HTR-8/SVneo (cell line): ENCODE measurements around the gene MAML2.

ENCODE experiments used
- DNase-seq: peaks from one replicate; pipeline ENCODE4 v3.0.0; 2011; ENCODE audit warnings: low spot score, mixed read lengths; ENCODE audit not compliant: insufficient read length
- FAIRE-seq: peaks from 2 replicates; lab custom pipeline; 2011; peaks lifted over from hg19 to GRCh38; lab: Jason Lieb, UNC

The MAML2 gene

DNA sequence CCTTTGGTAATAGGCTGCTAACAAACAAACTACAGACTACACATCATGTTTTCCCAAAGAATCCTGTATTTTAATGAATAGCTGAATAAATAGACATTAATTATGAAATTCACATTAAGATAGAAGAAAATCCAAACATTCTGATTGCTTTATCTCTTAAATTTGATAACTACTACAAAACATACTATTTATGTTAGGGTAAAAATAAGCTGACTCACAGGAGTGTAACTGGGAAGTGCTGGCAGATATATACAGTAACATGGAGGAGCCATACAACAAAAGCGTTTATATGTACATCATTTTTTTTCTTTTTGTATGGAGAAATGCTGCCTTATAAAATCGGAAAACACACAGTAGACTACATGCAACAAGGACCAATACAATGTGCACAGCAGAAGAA is 366.4 kb downstream of the MAML2 start:
- DNase-seq, result no peak
- no peak for FAIRE-seq

DNA sequence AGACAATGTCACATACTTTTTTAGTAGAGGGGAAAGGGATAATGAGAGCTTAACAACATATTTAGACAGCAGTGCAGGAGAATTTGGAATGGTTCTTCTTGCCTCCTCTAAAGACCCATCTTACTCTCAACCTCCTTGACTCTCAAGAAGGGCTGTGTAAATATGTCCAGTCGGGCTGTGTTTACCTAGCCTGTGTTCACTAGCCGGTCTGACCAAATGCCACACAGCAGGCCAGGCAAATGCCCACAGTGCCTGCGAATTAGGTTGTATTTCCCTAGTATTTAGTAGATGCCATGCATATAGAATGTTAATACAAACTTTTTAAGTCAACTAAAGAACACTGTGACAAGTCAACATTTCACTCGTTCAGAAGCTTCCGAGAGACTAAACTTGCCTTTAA is 367.7 kb downstream of the MAML2 start:
- DNase-seq (no peak), FAIRE-seq (no peak)

DNA sequence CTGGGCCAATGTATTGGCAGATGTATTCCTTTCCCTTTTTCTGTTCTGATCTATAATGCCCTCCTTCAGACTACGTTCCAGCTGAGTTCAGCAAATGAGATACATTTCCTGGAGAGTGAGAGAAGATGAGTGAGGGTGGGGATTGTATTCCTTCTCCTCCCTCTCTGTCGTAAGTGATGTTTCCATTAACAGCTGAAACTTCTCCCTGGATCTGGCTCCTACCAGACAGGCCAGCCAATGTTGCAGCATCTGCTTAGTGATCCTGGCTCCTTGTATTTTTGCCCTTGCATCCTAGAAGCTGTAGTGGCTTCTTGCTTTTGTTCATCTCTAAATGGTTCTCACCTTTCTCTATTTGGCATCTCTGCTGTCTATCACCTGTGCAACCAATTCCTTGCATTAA is 370.9 kb downstream of the MAML2 start:
- no peak for DNase-seq
- FAIRE-seq, result no peak

DNA sequence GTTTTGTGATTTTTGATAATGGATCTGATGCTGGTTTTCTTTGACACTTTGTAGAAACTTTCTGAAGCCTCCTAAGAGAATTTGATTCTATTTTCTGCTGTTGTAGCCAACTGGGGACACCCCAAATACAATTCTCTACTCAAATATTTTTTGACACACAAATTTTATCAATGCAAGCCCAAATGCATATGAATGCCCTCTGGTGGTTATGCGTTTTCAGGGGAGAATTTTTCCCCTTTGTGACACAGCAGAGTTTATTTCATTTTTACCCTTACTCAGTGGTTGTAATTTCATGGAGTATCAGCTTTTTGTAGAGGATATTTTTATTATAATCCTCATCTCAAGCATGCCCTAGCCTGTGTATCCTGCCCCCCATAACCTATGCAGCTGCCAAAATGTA is 374.4 kb downstream of the MAML2 start:
- DNase-seq (no peak), FAIRE-seq (no peak)

DNA sequence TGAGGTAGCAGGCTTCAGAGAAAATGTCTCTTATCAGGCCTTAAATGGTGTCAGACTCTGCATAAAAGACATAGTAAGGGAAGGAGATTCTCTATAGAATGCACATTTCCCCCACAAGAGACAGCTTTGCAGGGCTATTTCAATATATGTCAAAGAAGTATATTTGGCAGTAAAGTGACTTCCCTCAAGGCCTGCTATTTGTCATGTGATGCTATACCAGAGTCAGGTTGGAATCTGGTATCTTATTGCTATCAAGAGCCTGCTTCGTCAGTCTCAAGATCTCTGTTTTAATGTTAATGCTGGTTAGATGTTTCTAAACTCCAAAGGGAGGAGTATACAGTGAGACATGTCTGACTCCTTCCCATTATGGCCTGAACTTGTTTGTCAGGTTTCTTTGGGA is 378.7 kb downstream of the MAML2 start:
- FAIRE-seq, result no peak
- DNase-seq, result no peak

DNA sequence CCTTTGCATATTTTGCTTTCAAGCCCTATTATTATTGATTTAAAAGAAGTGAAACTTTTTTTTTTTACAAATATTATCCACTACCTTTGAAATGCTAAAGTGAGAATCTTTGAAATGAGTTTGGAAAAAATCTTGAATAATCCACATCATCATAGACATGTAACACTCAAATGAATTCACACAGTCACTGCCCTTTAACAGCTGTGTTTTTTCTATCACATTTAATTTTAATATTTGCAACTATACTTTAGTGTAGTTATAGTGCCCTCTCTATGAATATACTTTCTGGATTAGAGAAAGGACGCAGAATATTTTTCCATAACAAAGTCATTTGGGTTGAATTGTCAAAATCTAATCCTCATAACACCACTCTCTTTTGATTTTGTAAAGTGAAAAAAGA is 381.2 kb downstream of the MAML2 start:
- no peak for FAIRE-seq

DNA sequence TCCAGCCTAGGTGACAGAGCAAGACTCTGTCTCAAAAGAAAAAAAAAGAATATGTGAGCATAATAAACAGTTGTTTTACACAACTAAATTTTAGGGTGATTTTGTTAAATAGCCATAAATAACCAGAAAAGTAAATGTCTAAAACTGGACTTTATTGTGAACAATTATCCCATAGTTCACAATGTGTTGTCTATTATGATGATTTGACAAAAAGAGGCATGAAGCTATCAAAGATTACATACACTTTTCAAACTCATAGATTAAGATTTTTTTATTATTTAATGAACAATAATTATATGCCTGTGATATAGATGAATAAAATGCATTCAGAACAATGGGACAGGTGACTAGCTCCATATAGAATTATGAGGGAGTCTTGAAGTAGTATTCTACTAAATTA is 392.1 kb downstream of the MAML2 start:
- DNase-seq (no peak), FAIRE-seq (no peak)

More for the DNA sequence above, 381.2 kb downstream of the MAML2 start:
- DNase-seq, result no peak

DNA sequence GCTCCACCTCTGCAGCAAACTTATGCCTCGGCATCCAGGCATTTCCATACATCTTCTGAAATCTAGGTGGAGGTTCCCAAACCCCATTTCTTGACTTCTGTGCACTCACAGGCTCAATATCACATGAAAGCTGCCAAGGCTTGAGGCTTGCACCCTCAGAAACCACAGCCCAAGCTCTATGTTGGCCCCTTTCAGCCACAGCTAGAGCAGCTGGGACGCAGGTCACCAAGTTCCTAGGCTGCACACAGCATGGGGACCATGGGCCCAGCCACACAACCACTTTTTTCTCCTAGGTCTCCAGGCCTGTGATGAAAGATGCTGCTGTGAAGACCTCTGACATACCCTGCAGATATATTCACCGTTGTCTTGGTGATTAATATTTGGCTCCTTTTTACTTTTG is 394.4 kb downstream of the MAML2 start:
- no peak for FAIRE-seq
- DNase-seq, result no peak

DNA sequence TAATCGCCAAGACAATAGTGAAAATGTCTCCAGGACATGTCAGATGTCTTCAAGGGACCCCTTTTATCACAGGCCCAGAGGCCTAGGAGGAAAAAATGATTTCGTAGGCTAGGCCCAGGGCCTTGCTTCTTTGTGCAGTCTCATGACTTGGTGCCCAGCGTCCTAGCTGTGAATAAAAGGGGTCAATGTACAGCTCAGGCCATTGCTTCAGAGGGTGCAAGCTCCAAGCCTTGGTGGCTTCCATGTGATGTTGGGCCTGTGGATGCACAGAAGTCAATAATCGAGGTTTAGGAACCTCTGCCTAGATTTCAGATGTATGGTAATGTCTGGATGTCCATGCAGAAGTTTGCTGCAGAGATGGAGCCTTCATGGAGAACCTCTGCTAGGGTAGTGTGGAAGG is 398.4 kb downstream of the MAML2 start:
- FAIRE-seq, result no peak
- no peak for DNase-seq

DNA sequence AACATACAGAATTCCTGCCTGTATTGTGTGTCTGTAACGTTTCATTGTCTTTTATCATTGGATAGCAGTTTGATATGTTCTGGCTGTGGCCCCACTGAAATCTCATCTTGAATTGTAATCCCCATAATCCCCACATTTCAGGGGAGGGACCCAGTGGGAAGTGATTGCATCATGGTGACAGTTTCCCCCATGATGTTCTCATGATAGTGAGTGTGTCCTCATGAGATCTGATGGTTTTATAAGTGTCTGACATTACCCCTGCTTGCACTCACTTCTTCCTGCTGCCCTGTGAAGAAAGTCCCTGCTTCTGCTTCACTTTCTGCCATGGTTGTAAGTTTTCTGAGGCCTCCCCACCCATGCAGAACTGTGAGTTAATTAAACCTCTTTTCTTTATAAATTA is 399.4 kb downstream of the MAML2 start:
- FAIRE-seq, result peak; percentile 51
- no peak for DNase-seq

DNA sequence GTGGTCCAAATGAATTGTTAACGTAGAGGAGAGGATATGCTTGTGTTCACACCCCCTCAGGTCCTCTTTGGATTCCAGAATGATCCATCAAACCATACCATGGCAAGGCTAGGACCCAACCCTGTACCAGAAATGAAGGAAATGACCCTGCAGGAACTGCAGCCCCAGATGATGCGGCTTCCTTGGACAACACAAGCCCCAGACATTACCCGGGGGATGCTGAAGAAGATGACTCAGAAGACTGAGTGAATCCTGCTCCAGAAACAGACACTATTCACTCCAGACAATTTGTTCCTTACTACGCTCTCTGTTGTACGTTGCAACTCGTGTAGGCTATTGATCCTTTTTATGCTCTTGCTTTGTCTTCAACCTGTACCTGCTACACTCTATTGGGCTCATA is 403.9 kb downstream of the MAML2 start:
- no peak for DNase-seq
- FAIRE-seq, result no peak

DNA sequence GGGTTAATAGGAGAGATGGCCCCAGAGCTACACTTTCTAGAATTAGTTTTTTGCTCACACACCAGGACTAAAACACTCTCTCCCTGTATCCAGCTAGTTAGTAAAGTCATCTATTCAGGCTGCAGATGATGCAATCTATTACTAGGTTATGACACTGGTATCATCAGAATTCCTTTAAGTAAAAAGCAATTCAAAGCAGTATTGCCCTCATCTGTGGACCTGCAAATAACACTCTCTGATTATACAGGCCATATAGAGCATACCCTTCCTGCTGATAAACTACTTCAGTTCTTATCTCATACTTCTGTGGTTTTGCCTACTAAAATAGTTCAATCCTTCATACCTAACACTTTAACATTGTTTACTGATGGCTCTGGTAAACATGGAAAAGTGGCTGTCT is 405.6 kb downstream of the MAML2 start:
- no peak for FAIRE-seq

DNA sequence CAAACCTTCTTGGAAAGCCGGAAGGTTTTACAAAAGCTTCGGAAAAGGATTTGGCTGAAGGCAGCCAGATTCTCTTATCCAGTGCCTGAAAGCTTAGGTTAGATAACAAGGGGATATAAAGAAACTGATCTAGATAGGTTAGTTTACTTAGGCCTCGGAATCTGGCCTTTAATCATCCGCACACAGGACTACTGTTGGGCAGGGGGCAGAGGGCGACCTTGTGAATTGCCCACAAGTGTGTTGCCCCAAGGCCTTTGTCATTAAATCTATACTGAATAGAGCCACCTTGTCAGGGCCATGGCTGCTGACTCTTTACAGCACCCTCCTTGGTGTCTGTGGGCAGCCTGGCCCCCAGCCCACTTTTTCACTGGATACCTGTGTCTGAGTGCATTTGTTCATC is 409.4 kb downstream of the MAML2 start:
- no peak for FAIRE-seq
- DNase-seq, result no peak

More for the DNA sequence above, 405.6 kb downstream of the MAML2 start:
- DNase-seq, result no peak

DNA sequence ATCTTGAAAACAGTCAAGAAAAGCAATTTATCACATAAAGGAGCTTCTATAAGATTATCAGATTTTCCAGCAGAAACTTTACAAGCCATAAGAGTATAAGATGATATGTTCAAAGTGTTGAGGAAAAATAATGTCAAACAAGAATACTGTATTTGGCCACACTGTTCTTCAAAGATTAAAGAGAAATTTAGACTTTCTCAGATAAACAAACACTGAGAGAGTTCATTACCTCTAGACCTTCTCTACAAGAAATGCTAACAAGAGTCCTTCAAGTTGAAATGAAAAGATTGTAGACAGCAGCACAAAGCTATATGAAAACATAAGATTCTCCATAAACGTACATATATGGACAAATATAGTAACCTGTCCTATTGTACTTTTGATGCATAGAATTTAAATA is 411.1 kb downstream of the MAML2 start:
- no peak for DNase-seq
- FAIRE-seq, result no peak

DNA sequence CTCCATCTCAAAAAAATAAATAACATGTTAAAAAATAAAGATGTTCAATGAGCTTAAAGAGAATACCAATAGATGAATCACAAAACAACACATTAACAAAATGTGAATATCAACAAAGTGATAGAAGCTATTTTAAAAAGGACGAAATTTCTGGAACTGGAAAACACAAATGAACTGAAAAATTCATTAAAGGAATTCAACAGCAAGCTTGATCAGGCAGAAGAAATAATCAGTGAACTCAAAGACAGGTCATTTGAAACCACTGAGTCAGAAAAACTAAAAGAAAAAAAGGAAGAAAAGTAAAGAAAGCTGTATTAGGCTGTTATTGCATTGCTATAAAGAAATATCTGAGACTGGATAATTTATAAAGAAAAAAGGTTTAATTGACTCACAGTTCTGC is 412.0 kb downstream of the MAML2 start:
- FAIRE-seq, result no peak
- DNase-seq, result no peak

DNA sequence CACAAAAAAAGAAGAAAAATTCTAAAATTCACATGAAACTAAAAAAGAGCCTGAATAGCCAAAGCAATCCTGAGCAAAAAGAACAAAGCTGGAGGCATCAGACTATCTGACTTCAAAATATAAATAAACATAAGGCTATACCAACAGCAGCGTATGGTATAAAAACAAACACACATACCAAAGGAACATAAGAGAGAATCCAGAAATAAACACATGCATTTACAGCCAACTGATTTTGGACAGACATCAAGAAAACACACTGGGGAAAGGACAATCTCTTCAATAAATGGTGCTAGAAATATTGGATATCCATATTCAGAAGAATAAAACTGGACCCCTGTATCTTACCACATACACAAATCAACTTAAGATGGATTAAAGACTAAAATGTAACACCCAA is 416.3 kb downstream of the MAML2 start:
- DNase-seq (no peak), FAIRE-seq (no peak)
